Uterus (tissue), 2 donors: ENCODE results near the gene NMT2.

ENCODE experiments used
- POLR2A ChIP-seq, 2 donors: fragments of 450-650 bp; IDR thresholded peaks; one replicate each; pipeline ENCODE4 v1.6.1; 2016; ENCODE audit warnings: antibody characterized with exemption in 2 of 2, mild to moderate bottlenecking in 1 of 2, moderate library complexity in 1 of 2
- TF ChIP-seq, protein P1 (sequence below), 4 experiments: fragments of 200-600 bp in 2 of 4; fragments of 450-650 bp in 2 of 4; sonication (generic) in 2 of 4; IDR thresholded peaks; one replicate each; pipeline ENCODE4 v1.5.1; 2016 to 2019; ENCODE audit warnings: antibody characterized with exemption in 4 of 4, mild to moderate bottlenecking in 2 of 4, moderate library complexity in 1 of 4

- TF ChIP-seq, protein P1, sequence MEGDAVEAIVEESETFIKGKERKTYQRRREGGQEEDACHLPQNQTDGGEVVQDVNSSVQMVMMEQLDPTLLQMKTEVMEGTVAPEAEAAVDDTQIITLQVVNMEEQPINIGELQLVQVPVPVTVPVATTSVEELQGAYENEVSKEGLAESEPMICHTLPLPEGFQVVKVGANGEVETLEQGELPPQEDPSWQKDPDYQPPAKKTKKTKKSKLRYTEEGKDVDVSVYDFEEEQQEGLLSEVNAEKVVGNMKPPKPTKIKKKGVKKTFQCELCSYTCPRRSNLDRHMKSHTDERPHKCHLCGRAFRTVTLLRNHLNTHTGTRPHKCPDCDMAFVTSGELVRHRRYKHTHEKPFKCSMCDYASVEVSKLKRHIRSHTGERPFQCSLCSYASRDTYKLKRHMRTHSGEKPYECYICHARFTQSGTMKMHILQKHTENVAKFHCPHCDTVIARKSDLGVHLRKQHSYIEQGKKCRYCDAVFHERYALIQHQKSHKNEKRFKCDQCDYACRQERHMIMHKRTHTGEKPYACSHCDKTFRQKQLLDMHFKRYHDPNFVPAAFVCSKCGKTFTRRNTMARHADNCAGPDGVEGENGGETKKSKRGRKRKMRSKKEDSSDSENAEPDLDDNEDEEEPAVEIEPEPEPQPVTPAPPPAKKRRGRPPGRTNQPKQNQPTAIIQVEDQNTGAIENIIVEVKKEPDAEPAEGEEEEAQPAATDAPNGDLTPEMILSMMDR (IDR thresholded peaks at IDR 0.05) = no peak
- no peak for TF ChIP-seq POLR2A (IDR thresholded peaks at IDR 0.05)
Measured at GRCh38 chr10:15122477-15123030, 45.9 kb downstream of the NMT2 start.
